Umbilical cord (tissue), 1 donor: Measurements from ENCODE around the gene DELE1. TPM values are rescaled to one million over a fixed set of nuclear protein-coding genes. Genes with fewer than 3 reads are reported as not detected.

Source experiments
- total RNA-seq: library from RNA; depleted of rRNA; stranded (reverse); fragments of >200 nt; gene quantifications from one replicate; pipeline ENCODE4 v1.2.3, GENCODE V29; 2014; ENCODE audit warnings: low replicate concordance; ENCODE audit not compliant: insufficient read depth

The DELE1 gene
- total RNA-seq, 1 donor from 2014 or later = 63.8 TPM

Other genes starting within 250 kb of the DELE1 start
- 5.3 TPM for gene ARAP3, start 241.6 kb upstream of the DELE1 start, total RNA-seq
- gene PCDH1, start 45.5 kb upstream of the DELE1 start, total RNA-seq = 9.9 TPM
- gene PCDH12, start 34.3 kb downstream of the DELE1 start, total RNA-seq = 5.1 TPM
- gene RNF14, start 45.2 kb downstream of the DELE1 start, total RNA-seq = 37.1 TPM
- 14.0 TPM for gene GNPDA1, start 89.2 kb downstream of the DELE1 start, total RNA-seq
- 114 TPM for gene NDFIP1, start 184.9 kb downstream of the DELE1 start, total RNA-seq